GM11168 (cell line): ENCODE measurements around the gene PARD3B.
"Not testable (repeated sequence)": the region's sequence is repeated elsewhere in the genome, so short reads cannot be mapped to it uniquely, and the experiment has no call there.

Experiments used
- in situ Hi-C: fragments of 300-500 bp; cut with MboI; formaldehyde crosslinking; loops from one replicate; pipeline ENCODE4 v1.12.0; 2022; ENCODE audit warnings: low sequenced_read_pairs; ENCODE audit not compliant: unreplicated experiment

The PARD3B gene

DNA sequence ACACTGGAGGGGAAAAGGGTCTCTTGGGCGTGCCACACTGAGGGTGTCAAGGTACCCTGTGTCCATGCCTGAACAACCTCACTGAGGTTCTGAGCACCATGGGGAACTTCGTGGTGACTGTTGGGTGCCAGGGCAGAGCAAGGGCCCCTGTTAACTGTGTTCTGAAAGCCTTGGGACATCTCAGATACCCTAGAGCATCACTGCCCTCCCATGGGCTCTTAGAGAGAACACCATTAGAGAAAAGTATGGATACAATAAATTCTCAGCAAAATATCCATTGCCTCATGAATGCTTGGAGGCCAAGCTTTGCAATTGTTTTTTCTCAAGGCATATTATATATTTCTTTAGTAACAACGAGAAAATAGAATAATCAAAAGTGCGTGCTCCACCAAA lies 648.6 kb downstream of the PARD3B start:
- in situ Hi-C loops, result no loop called here

DNA sequence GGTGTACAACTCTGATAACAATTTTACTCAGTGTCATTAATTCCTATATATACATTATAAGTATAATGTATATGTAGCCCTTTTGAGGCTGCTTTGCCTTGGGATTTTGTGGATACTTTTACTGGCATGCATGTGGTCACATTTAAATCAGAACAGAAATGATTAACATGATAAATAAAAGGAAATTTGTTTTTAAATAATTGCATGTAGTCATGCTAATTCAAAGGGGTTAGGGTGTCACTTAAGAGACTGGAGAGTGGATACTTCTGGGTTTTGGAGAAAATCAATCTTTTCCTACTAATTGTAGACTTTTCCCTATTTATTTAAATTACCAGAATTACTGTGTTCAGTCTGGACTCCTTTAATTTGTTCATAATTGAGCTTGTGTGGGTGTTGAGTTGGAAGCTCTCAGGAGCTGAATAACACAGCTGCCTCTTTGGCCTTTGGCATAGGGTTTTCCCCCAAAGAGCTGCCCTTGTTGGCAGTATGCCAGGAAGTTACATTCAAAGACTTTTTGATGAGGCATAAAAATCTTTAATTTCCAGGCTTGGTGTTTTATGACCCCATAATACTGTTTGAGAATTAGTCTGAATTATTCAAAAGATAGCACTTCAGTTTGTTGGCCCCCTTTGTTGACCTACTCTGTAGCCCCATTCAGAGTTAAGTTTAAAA lies 652.3 kb downstream of the PARD3B start:
- in situ Hi-C loops, result no loop called here

DNA sequence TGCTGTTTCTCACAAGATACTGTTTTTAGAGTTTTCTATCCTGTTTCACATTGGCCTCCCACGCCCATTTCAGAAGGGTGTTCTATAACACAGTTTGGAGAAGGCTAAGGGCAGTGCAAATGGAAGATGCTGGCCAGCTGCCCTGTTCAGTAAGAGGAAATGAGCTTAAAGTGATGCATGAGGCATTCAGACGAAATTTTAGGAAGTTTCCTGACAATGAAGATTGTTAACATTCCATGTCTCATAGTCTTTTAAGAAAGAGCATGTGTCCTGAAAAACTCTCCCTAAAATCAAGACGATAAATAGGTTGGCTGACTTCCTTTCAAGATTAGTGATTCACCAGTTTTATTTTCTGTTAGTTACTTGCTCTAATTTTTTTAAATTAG lies 652.9 kb downstream of the PARD3B start:
- in situ Hi-C loops, result no loop called here

DNA sequence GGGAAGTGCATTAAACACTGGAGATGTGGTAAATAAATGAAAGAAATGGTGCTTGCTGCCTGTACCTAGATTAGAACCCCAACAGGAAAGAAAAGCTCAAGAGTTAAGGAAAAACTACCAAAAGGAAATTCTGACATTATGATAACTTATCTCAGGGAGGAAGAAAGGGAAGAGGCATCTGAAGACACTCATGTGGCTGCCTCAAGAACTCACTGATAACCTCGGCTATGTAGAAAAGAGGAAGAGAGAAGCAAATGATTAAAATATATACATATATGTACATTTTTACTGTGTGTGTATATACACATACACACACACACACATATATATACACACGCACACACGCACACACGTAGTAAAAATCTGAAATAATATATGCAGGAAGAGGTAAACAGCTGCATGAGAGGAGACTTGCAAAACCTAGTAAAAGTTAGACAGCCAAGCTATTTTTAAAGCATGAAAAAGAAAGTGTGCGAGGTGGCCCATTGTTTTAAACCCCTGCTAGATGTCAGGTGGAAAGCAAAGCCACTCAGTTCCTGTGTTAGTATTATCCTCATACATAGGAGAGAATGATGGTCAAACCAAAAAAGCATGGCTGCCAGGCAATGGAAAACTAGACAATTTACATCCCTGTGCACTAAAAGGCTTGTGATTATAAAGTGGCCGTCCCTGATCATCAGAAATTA lies 654.0 kb downstream of the PARD3B start:
- in situ Hi-C loops, result no loop called here

DNA sequence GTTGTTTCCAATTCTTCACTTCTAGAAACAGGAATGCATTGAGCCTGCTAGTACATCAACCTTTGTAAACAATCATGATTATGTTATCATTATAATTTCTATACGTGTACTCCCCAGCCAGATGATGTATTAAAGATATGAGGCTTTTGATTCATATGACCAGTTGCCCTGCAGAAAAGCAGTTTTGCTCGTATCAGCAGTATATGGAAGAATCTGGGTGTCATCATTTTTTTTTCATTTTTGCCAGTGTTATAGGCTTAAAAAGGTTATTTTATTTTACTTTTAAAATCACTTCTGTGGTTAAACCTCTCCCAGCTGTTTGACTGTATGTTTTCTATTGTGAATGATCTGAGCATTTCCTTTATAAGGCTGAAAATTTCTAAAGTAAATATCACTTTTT lies 665.2 kb downstream of the PARD3B start:
- in situ Hi-C loops, result no loop called here

DNA sequence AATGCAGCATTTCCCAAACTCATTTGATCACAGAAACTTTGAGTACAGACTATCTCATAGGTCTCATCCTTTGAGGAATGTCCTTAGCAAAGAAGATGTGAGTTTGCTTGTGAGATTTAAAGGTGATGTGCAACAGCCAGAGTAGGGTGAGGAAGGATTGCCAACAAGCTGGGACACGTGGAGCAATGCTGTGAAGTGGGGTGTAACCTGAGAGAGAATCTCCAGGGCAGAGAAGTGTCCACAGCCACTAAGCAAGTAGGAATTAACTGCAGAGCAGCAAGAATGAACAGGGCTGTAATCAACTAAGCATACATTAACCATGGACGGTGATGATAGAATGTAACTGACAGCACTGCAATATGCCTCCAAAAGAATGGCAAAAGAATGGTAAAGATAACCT lies 667.1 kb downstream of the PARD3B start:
- in situ Hi-C loops, result no loop called here

DNA sequence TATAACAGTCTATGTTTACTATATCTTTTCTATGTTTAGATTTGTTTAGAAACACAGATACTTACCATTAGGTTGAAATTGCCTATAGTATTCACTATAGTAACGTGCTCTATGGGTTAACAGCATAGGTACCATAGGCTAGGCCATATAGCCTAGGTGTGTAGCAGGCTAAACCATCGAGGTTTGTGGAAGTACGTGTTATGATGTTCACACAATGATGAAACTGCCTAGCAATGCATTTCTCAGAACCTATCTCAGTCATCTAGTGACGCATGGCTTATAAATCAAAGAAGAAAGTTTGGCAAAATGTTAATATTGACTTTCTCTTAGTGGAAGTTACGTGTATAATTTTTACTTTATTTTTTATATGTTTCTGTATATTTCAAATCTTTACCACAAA lies 670.8 kb downstream of the PARD3B start:
- in situ Hi-C loops, result no loop called here

DNA sequence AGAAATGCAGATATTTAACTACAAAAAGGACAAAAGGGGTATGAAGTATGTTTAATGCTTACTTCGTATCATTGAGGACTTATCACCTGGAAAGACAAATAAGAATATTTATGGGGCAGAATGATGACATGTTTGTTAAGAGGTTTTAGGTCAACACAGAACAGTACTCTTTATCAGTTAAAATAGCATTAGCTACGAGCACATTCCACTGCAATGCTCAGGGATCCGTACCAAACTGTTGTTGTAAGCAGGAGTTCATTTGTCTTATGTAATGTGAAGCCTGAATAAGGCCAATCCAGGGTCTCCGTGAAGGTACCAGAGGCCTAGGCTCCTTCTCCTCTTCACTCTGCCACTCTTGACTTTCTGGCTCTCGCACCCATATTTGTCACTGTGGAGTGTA lies 671.3 kb downstream of the PARD3B start:
- in situ Hi-C loops, result no loop called here

DNA sequence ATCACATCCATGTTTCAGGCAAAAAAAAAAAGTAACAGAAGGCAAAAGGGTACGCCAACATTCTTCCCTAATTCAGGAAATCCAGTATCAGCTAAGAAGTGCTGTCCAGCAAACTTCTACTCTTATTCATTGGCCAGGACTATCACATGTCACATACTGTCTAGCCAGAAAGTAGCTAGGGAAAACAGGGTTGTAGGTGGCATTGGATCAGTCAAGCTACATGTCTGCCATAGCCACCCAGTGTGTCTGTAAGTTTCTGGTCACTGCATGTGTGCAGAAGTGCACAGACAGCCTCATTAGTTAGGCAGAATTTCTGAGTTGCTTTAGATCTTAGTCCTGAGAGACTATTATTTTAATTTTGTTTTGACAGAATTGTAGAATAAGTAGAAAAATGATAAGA lies 671.7 kb downstream of the PARD3B start:
- in situ Hi-C loops, result no loop called here

DNA sequence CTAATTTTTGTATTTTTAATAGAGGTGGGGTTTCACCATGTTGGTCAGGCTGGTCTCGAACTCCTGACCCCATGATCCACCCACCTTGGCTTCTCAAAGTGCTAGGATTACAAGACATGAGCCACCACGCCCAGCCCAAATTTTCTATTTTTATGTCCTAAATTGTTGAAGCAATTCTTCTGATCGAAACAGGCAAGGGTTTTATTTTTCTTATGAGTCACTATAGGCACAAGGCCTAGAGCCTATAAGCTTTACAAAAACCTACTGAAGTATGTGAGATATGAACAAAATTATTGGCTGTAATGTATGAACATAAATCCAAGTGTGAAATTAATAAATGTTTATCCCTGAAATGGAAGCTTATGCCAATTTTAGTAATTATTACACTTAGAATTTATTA lies 672.8 kb downstream of the PARD3B start:
- in situ Hi-C loops, result no loop called here

DNA sequence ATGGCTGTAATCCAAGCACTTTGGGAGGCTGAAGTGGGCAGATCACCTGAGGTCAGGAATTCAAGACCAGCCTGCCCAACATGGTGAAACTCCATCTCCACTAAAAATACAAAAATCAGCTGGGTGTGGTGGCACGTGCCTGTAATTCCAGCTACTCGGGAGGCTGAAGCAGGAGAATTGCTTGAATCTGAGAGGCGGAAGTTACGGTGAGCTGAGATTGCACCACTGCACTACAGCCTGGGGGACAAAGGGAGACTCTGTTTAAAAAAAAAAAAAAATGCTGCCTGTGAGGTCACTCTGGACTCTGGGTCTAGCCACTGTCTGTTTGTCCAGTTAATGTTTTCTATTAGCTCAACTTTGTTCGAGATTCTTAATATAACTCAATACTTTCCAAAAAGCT lies 673.5 kb downstream of the PARD3B start:
- in situ Hi-C loops, result not testable (repeated sequence)

DNA sequence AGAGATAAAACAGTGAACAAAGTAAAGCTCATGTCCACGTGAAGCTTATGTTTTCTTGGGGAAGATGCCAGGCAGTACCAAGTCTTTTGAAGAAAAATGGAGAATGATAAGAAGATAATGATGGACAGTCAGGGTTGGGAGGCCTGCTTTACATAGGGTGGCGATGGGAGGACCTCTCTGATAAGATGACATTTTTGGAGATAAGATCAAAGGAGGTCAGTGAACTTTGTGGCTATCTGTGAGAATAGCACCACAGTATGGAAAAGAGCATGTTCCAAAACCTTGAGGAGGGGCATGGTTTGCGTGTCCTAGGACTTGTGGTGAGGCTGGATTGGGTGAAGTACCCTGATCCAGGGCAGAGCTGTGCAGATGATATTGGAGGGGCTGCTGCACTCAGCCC lies 675.3 kb downstream of the PARD3B start:
- in situ Hi-C loops, result no loop called here

DNA sequence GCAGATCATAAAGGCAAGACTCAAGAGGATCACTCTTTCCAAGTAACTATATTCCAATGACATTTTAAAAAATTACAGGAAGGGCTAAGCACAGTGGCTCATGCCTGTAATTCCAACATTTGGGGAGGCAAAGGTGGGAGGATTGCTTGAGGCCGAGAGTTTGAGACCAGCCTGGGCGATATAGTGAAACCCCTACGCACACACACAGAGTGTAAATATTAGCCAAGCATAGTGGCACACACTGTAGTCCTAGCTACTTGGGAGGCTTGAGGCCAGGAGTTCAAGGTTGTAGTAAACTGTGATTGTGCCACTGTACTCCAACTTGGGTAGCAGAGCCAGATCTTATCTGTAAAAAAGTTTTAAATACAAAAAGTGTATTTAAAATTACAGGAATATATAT lies 686.8 kb downstream of the PARD3B start:
- in situ Hi-C loops, result no loop called here

DNA sequence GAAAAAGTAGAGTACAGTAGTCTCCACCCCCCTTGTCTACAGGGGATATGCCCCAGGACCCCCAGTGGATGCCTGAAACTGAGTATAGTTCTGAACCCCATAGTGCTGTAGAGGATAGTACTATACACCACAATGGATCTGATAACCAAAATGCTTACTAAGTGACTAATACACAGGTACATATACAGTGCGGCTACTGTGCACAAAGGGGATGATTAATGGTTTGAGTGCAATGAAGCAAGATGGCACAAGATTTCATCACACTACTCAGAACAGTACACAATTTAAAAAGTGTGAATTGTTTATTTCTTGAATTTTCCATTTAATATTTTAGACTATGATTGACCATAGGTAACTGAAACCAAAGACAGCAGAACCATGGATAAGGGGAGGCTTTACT lies 690.2 kb downstream of the PARD3B start:
- in situ Hi-C loops, result no loop called here

DNA sequence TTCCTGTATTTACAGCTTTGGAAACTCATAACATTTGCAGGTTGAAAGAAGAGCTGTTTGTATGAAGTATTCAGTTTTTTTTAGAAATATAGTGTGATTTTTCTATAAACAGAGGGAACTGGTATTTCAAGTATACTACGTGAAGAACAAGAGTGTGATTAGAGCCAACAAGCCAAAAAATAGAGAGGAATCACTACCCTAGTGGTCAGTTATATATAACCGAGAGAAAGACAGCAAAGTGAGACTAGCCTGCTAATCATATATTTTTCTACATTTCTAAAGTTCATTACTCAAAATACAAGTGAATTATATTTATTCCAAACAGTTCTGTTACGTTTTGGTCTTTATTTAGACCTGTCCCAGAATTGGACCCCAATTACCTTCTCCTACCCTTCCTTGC lies 692.2 kb downstream of the PARD3B start:
- in situ Hi-C loops, result no loop called here

DNA sequence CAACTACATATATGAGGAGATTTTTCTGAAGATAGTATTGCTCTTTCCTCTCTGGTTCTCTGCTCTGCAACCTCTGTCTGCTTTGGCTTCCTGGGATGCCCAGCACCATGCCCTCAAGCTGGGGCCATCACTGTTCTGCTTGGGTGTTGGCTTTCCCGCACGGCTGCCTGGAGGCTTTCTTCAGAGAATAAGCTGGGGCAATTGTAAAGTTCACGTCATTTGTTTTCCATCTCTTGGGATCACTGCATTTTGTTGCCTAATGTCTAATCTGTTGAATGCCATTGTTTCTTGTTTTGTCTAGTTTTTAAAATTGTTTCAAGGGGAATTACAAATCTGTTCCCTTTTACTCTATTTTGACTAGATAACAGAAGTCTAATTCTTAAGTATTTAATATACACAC lies 699.7 kb downstream of the PARD3B start:
- in situ Hi-C loops, result no loop called here

DNA sequence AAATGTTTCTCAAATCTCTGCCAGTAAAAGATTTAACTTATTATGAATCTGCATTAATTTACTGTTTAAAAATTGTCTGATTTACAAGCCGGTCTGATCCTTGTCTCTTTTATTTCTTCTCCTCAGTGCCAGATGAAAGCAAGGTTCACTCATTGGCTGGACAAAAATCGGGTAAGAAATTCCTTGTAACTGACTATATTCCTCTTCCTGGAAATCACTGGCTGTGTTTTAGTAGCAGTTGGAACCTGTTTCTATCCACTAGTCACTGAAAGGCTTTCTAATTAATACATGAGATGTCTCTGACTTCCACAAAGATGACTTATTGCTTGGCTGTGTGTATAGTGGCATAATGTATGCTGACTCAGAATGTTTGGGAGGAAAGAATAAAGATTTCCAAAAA lies 700.4 kb downstream of the PARD3B start:
- in situ Hi-C loops, result no loop called here

DNA sequence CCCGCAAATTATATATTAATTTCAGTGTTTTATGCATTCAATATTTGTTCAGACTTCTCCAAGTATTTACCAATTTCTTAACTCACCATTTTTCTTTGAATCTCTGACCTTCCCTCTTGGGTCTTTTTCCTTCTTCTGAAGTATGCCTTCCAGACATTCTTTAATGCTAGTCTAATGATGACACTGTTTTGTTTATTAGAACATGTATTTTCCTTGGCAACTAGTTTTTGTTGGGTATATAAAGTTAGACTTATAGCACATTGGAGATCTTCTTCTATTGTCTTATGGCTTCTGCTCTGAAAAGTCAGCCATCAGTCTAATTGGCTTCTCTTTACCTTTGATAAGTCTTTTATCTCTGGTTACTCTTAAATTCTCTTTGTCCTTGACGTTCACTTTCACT lies 713.8 kb downstream of the PARD3B start:
- in situ Hi-C loops, result no loop called here

DNA sequence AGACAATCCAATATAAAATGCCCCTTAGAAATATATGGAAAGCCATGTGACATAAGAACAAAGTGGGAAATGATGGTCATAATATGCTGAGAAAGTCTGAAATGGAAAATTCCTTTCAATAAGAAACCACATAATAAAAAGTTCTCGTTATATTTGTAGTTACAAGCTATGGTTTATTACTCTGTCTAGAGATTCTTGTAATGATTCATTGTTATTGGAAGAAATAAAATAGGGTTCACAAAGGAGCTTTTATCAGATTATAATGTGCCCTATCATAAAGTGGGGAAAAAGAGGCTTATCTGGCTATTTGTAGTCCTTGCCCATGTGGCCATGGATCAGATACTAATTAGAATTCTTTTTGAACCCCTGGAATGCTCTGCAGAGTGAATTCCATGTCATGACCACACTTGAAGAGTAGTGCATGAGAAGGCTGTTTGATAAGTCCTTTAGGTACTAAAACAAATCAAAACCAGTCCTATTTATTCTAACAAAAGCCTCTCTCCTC lies 716.3 kb downstream of the PARD3B start:
- in situ Hi-C loops, result no loop called here

DNA sequence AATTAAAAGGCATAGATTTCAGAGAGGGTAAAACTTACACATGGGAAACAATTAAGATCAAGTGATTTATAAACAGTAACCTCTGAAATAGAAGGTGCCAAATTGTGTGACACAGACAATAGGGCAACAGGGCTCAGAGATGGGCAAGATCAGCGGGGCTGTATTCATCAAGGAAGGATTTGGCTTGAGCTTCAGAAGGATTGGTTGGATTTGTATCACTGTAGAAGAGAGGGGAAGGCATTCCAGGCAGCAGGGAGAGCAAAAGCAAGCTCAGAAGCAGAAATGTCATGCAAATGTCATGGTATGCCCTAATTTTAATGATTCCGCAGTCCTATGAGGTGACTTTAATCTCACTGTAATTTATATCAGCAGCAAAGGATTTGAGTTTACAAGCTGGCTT lies 722.0 kb downstream of the PARD3B start:
- in situ Hi-C loops, result no loop called here

DNA sequence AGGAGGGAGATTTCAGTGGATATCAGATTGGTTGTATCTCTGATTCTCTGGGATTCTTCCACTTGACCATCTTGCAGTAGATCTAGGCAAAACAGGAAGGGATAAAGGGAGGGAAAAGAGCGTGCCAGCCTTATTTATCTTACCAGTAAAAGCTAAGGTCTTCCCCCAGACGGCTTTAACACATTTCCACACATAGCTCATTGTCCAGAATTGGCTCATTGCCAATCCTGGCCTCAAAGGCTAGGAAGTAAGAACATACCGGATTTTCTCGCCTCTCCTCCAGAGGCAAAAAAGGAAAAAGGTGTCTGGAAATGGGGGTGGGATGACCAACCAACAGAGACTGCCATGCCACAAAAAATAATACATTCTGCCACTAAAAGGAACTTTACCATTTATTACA lies 725.4 kb downstream of the PARD3B start:
- in situ Hi-C loops, result no loop called here

DNA sequence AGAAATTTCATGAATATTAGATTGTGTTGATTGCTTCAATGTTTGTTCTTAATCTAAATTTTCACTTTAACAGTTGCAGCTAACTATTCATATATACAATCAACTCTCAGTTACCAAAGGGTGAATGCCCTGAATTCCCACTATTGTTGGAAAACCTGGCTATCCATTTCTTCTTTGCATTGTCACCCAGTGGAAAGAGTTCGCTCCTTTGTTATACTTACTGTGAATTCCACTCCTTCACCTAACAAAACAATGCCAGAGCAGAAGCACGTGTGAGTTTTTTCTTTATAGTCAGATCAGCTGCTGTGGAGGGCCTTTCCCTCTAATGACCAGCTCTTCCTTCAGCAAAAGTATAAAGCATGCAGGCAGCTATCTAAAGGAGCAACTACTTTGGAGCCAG lies 727.9 kb downstream of the PARD3B start:
- in situ Hi-C loops, result no loop called here
